OCI-LY7 (cell line): ENCODE measurements around the gene CTNNBL1. TPM values are rescaled to one million over a fixed set of nuclear protein-coding genes. Genes with fewer than 3 reads are reported as not detected.
"Not testable (repeated sequence)": the region's sequence is repeated elsewhere in the genome, so short reads cannot be mapped to it uniquely, and the experiment has no call there.

Experiments used
- BruUV-seq: library from RNA; stranded (reverse); fragments of 400-500 nt; replicated peaks from 2 replicates; lab custom pipeline; 2021; lab: Mats Ljungman, UMichigan
- CTCF ChIA-PET: fragments of 300-600 bp; sonication (Branson Sonifier 250); formaldehyde crosslinking; loops from one replicate; lab custom pipeline; 2022; ENCODE audit warnings: antibody characterized with exemption; ENCODE audit not compliant: unreplicated experiment; lab: Charles Lee
- POLR2A ChIA-PET: fragments of 300-600 bp; sonication (Branson Sonifier 250); formaldehyde crosslinking; loops from one replicate; lab custom pipeline; 2022; ENCODE audit warnings: antibody characterized with exemption; lab: Charles Lee
- DNase-seq: peaks from one replicate; pipeline ENCODE4 v3.0.0-alpha.2; 2015; ENCODE audit warnings: low spot score
- H2AFZ ChIP-seq: fragments of 200-600 bp; sonication (generic), shearing (Covaris generic); 2 replicates; pipeline ENCODE4 v1.6.1; 2014; ENCODE audit warnings: mild to moderate bottlenecking, antibody characterized with exemption, low read length, moderate library complexity
- H3K27ac ChIP-seq: fragments of 200-600 bp; sonication (generic); 2 replicates; pipeline ENCODE4 v1.5.1; 2014; ENCODE audit warnings: mixed run types, low read depth, mild to moderate bottlenecking, moderate library complexity, low read length, inconsistent platforms; ENCODE audit not compliant: poor library complexity, severe bottlenecking
- H3K36me3 ChIP-seq: fragments of 200-600 bp; sonication (generic); 2 replicates; pipeline ENCODE4 v1.6.1; 2014; ENCODE audit warnings: mild to moderate bottlenecking, antibody characterized with exemption, low read length, moderate library complexity, mixed read lengths; ENCODE audit not compliant: insufficient read depth
- H3K4me1 ChIP-seq: fragments of 200-600 bp; sonication (generic); 2 replicates; pipeline ENCODE4 v1.5.1; 2014; ENCODE audit warnings: mild to moderate bottlenecking, low read length; ENCODE audit not compliant: insufficient read depth, poor library complexity, severe bottlenecking
- H3K4me2 ChIP-seq: fragments of 200-600 bp; sonication (generic); 2 replicates; pipeline ENCODE4 v1.6.1; 2014; ENCODE audit warnings: mild to moderate bottlenecking, low read length
- H3K4me3 ChIP-seq: fragments of 200-600 bp; sonication (generic); 2 replicates; pipeline ENCODE4 v1.5.1; 2014; ENCODE audit warnings: mild to moderate bottlenecking, low read depth, low read length; ENCODE audit not compliant: poor library complexity, severe bottlenecking
- H3K79me2 ChIP-seq: fragments of 200-600 bp; sonication (generic); 2 replicates; pipeline ENCODE4 v1.6.1; 2016; ENCODE audit warnings: low read depth, mild to moderate bottlenecking, low read length, moderate library complexity, mixed read lengths; ENCODE audit not compliant: insufficient read depth
- H3K9me2 ChIP-seq: fragments of 200-600 bp; sonication (generic); 2 replicates; pipeline ENCODE4 v1.6.1; 2016; ENCODE audit warnings: mild to moderate bottlenecking, low read length, mixed read lengths; ENCODE audit not compliant: insufficient read depth
- H3K9me3 ChIP-seq: fragments of 200-600 bp; sonication (generic); 2 replicates; pipeline ENCODE4 v1.6.1; 2014; ENCODE audit warnings: mild to moderate bottlenecking, mixed run types, low read length, mixed read lengths
- H4K20me1 ChIP-seq: fragments of 200-600 bp; sonication (generic); 2 replicates; pipeline ENCODE4 v1.6.1; 2014; ENCODE audit warnings: mild to moderate bottlenecking, antibody characterized with exemption, low read length, moderate library complexity, mixed read lengths; ENCODE audit not compliant: insufficient read depth
- EZH2phosphoT487 ChIP-seq: fragments of 200-600 bp; sonication (generic); IDR thresholded peaks from 2 replicates; pipeline ENCODE4 v1.6.1; 2018; ENCODE audit warnings: low read depth, borderline replicate concordance, mild to moderate bottlenecking, mixed run types, antibody characterized with exemption, low read length, moderate library complexity, mixed read lengths
- intact Hi-C: fragments of 100-400 bp; cut with micrococcal nuclease; formaldehyde crosslinking; loops from one replicate; pipeline ENCODE4 v1.10.0; 2022; ENCODE audit not compliant: unreplicated experiment
- total RNA-seq, 2 experiments: library from RNA; depleted of rRNA in 1 of 2; stranded (reverse); fragments of >200 nt in 1 of 2; shearing (Covaris generic) in 1 of 2; gene quantifications; 2 replicates each; pipeline ENCODE4 v1.2.3, GENCODE V29; 2014 to 2022
- TF ChIP-seq, protein P1 (sequence below): fragments of 200-600 bp; sonication (generic); conservative IDR thresholded peaks from 2 replicates; pipeline ENCODE4 v1.5.1; 2014; ENCODE audit warnings: mild to moderate bottlenecking, antibody characterized with exemption, low read length, moderate library complexity, mixed read lengths

The CTNNBL1 gene
- total RNA-seq, 2 experiments from 2014 or later = 38.0 to 90.0 TPM

DNA sequence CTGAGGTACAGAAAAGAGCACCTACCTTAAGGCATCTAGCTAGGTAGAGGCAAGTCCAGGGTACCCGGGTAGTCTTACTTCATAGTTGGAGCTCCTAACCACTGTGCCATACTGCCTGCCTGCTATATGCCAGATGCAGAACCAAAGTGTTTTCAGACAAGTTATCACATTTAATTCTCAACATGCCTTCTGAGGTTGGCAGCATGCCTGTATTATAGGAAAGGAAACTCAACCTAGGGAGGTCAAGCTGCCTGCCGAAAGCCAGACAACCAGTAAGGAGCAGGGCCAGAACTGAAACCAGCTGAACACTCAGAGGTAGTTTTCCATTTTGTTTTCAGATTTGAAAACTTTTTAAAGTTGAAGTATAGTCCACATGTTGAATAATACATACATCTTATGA, 5.4 kb downstream of the CTNNBL1 start:
- no TSS peak for BruUV-seq
- Histone ChIP-seq H3K4me2 (no peak overlapping the region), H3K27ac (no peak overlapping the region), H3K9me2 (no peaks in the 10 kb centered on the region), H2AFZ (no peak overlapping the region), H3K79me2 (peaks cover 54% of the 10 kb centered on the region), H3K4me3 (no peak overlapping the region), H3K4me1 (peaks cover 15% of the 10 kb centered on the region), H4K20me1 (peaks cover 11% of the 10 kb centered on the region; the same call in 1 of the 2 replicates), H3K9me3 (no peaks in the 10 kb centered on the region), H3K36me3 (peaks cover 9% of the 10 kb centered on the region; the same call in 1 of the 2 replicates)
- ChIA-PET POLR2A (interaction anchor here (0.7 to 0.9 kb wide), 2 partner anchors 32 to 38 kb away, joined by 3 read pairs; no protein-coding TSS in a partner anchor), CTCF (no interaction called here)
- intact Hi-C loops = no loop called here
- no peak for DNase-seq
- TF ChIP-seq, protein P1, sequence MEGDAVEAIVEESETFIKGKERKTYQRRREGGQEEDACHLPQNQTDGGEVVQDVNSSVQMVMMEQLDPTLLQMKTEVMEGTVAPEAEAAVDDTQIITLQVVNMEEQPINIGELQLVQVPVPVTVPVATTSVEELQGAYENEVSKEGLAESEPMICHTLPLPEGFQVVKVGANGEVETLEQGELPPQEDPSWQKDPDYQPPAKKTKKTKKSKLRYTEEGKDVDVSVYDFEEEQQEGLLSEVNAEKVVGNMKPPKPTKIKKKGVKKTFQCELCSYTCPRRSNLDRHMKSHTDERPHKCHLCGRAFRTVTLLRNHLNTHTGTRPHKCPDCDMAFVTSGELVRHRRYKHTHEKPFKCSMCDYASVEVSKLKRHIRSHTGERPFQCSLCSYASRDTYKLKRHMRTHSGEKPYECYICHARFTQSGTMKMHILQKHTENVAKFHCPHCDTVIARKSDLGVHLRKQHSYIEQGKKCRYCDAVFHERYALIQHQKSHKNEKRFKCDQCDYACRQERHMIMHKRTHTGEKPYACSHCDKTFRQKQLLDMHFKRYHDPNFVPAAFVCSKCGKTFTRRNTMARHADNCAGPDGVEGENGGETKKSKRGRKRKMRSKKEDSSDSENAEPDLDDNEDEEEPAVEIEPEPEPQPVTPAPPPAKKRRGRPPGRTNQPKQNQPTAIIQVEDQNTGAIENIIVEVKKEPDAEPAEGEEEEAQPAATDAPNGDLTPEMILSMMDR = no peak
- TF ChIP-seq EZH2phosphoT487 = no peak

DNA sequence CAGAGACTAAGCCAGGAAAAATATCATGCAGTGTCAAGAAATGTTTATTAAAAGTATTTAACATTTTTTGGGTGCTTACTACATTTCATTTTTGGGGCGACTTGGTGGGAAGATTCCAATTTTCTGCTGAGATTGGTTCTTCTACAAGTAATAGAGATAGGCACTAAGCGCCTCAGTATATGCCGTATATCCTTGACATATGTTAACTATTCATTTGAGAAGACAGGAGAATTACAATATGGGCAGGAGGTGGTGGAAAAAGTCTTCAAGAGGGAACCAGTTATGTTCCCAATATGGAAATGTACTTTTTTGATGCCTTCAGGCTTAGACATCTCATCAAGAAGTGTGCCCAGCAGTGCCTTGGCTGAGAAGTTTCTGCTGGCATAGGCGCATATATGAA, 6.5 kb downstream of the CTNNBL1 start:
- Histone ChIP-seq H3K9me2 (no peaks in the 10 kb centered on the region), H4K20me1 (peaks cover 11% of the 10 kb centered on the region; the same call in 1 of the 2 replicates), H3K79me2 (peaks cover 43% of the 10 kb centered on the region), H3K4me3 (no peak overlapping the region), H3K36me3 (peaks cover 9% of the 10 kb centered on the region; the same call in 1 of the 2 replicates), H3K27ac (no peak overlapping the region), H3K4me2 (no peak overlapping the region), H3K4me1 (peaks cover 8% of the 10 kb centered on the region), H2AFZ (no peak overlapping the region), H3K9me3 (no peaks in the 10 kb centered on the region)
- CTCF ChIA-PET = no interaction called here
- no peak for DNase-seq
- POLR2A ChIA-PET = no interaction called here
- intact Hi-C loops = no loop called here
- no peak for TF ChIP-seq EZH2phosphoT487
- TF ChIP-seq, protein P1 = no peak
- BruUV-seq = no TSS peak

DNA sequence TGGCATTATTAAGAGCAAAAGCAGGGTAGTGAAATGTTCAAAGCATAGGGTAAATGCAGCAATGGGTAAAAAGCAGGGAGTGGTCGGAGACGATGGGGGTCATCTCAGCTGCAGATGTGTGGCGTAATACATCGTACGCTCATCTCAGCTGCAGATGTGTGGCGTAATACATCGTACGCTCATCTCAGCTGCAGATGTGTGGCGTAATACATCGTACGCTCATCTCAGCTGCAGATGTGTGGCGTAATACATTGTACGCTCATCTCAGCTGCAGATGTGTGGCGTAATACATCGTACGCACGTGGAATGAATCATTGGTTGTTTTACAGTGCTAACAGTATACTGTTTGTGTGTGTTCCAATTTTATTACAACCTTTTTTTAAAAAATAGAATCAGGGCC, 7.8 kb downstream of the CTNNBL1 start:
- H3K27ac ChIP-seq, BruUV-seq, CTCF ChIA-PET, H3K4me2 ChIP-seq, H3K4me1 ChIP-seq, H2AFZ ChIP-seq, H3K9me2 ChIP-seq, POLR2A ChIA-PET, H3K9me3 ChIP-seq, H3K36me3 ChIP-seq, intact Hi-C loops, H3K4me3 ChIP-seq, DNase-seq: not testable (repeated sequence)
- Histone ChIP-seq H4K20me1 (peaks cover 11% of the 10 kb centered on the region; the same call in 1 of the 2 replicates), H3K79me2 (peaks cover 33% of the 10 kb centered on the region; the same call in 1 of the 2 replicates)
